Breast epithelium (tissue), 4 donors: ENCODE data around the gene GRB2. TPM values are rescaled to one million over a fixed set of nuclear protein-coding genes. Genes with fewer than 3 reads are reported as not detected.
"Not testable (repeated sequence)": the region's sequence is repeated elsewhere in the genome, so short reads cannot be mapped to it uniquely, and the experiment has no call there.

Experiments used
- DNase-seq, 2 donors: peaks; one replicate each; pipeline ENCODE4 v3.0.0-alpha.2; 2019; ENCODE audit warnings: low spot score in 2 of 2
- H3K27ac ChIP-seq, 2 donors: fragments of 200-600 bp; sonication (generic) in 1 of 2; one replicate each; pipeline ENCODE4 v1.5.1; 2016 to 2019; ENCODE audit warnings: mild to moderate bottlenecking in 1 of 2
- H3K27me3 ChIP-seq, 2 donors: fragments of 200-600 bp; sonication (generic) in 1 of 2; one replicate each; pipeline versions ENCODE4 v1.5.1 to v1.6.0; 2017 to 2019; ENCODE audit warnings: control low read depth in 1 of 2, mild to moderate bottlenecking in 1 of 2
- H3K36me3 ChIP-seq: fragments of 200-600 bp; one replicate; pipeline ENCODE4 v1.5.1; 2019
- H3K4me1 ChIP-seq, 2 donors: fragments of 200-600 bp; sonication (generic); one replicate each; pipeline ENCODE4 v1.5.1; 2016 to 2019; ENCODE audit warnings: control low read depth in 1 of 2
- H3K4me3 ChIP-seq, 3 donors: fragments of 200-600 bp; sonication (generic); 1 replicate in 2 of 3; 2 replicates in 1 of 3; pipeline ENCODE4 v1.5.1; 2016 to 2019; ENCODE audit warnings: mild to moderate bottlenecking in 3 of 3, moderate library complexity in 2 of 3
- H3K9me3 ChIP-seq, 2 donors: fragments of 200-600 bp; sonication (generic) in 1 of 2; one replicate each; pipeline ENCODE4 v1.5.1; 2016 to 2019; ENCODE audit warnings: control low read depth in 1 of 2
- POLR2A ChIP-seq: fragments of 450-650 bp; IDR thresholded peaks from one replicate; pipeline ENCODE4 v1.6.1; 2016; ENCODE audit warnings: antibody characterized with exemption, mild to moderate bottlenecking, moderate library complexity
- POLR2AphosphoS5 ChIP-seq, 3 donors: sonication (generic); formaldehyde crosslinking; IDR thresholded peaks; one replicate each; pipeline ENCODE4 v1.6.1; 2017; ENCODE audit warnings: antibody characterized with exemption in 3 of 3
- intact Hi-C: fragments of 100-400 bp; cut with DNase I; formaldehyde crosslinking; loops from one replicate; pipeline ENCODE4 v1.15.1; 2023; ENCODE audit warnings: low total_unique reads
- total RNA-seq, 3 donors: library from RNA; depleted of rRNA; stranded (reverse); fragments of >200 nt; gene quantifications; one replicate each; pipeline ENCODE4 v1.1.0, GENCODE V29; 2016
- TF ChIP-seq, protein P1 (sequence below), 3 donors: fragments of 450-650 bp; IDR thresholded peaks; one replicate each; pipeline ENCODE4 v1.5.1; 2016 to 2017; ENCODE audit warnings: antibody characterized with exemption in 3 of 3, mild to moderate bottlenecking in 3 of 3, moderate library complexity in 3 of 3

GRB2 gene
- total RNA-seq, 3 donors from 2014 or later: 72.4 to 104 (median 77.1) TPM

DNA sequence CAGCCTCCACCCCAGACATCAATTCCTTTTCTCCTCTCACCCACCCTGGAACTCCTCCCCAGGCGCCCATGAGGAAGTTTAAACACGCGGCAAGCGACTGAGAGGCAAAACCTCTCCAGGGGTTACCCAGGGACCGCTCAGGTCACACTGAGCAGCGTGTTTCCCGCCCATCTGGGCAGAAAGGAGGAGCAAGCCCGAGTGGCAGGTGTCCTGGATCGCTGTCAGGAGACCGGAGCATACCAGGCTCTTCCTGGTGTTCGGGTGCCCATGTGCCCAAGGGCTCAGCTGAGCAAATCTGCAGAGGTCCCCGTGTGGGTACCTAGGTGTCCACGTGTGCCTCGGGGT lies 116.7 kb downstream of the GRB2 start:
- H3K9me3 ChIP-seq: no peaks in the 10 kb centered on the region
- peak in 1 of 2 donors; percentile 46 for DNase-seq
- peak overlapping the region; percentile 92 to 94 for H3K27ac ChIP-seq
- H3K36me3 ChIP-seq: no peaks in the 10 kb centered on the region
- intact Hi-C loops: no loop called here
- peak overlapping the region; percentile 69 to 82 (median 71) for H3K4me3 ChIP-seq
- no peaks in the 10 kb centered on the region for H3K27me3 ChIP-seq
- H3K4me1 ChIP-seq: no peaks in the 10 kb centered on the region
- TF ChIP-seq POLR2AphosphoS5 (IDR thresholded peaks at IDR 0.05): no peak
- no peak for TF ChIP-seq POLR2A
- TF ChIP-seq, protein P1, sequence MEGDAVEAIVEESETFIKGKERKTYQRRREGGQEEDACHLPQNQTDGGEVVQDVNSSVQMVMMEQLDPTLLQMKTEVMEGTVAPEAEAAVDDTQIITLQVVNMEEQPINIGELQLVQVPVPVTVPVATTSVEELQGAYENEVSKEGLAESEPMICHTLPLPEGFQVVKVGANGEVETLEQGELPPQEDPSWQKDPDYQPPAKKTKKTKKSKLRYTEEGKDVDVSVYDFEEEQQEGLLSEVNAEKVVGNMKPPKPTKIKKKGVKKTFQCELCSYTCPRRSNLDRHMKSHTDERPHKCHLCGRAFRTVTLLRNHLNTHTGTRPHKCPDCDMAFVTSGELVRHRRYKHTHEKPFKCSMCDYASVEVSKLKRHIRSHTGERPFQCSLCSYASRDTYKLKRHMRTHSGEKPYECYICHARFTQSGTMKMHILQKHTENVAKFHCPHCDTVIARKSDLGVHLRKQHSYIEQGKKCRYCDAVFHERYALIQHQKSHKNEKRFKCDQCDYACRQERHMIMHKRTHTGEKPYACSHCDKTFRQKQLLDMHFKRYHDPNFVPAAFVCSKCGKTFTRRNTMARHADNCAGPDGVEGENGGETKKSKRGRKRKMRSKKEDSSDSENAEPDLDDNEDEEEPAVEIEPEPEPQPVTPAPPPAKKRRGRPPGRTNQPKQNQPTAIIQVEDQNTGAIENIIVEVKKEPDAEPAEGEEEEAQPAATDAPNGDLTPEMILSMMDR (IDR thresholded peaks at IDR 0.05): no peak

DNA sequence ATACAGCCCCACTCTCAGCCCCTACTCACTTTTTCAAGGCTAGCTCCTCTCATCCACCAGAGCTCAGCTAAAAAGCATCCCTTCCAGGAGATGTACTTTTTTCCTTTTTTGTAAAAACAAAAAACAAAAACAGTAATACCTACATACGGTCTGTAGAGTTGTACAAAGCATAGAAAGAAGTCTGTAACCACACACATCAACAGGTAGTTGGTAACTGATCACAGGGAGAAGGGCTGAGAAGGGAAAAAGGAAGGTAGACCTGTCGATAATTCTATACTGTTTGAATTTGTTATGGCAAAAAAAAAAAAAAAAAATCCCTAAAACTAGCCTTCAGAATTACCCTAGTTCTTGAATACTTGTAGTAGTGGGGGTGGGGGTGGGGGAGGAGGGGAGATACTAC lies 117.1 kb downstream of the GRB2 start:
- peak overlapping the region in 1 of 2 donors; percentile 92 for H3K27ac ChIP-seq
- no peak for DNase-seq
- peak overlapping the region; percentile 69 to 82 (median 71) for H3K4me3 ChIP-seq
- no peaks in the 10 kb centered on the region for H3K9me3 ChIP-seq
- H3K4me1 ChIP-seq: no peaks in the 10 kb centered on the region
- intact Hi-C loops: no loop called here
- no peaks in the 10 kb centered on the region for H3K36me3 ChIP-seq
- H3K27me3 ChIP-seq: no peaks in the 10 kb centered on the region
- TF ChIP-seq POLR2A (no peak), POLR2AphosphoS5 (IDR thresholded peaks at IDR 0.05) (no peak)
- TF ChIP-seq, protein P1 (IDR thresholded peaks at IDR 0.05): no peak

DNA sequence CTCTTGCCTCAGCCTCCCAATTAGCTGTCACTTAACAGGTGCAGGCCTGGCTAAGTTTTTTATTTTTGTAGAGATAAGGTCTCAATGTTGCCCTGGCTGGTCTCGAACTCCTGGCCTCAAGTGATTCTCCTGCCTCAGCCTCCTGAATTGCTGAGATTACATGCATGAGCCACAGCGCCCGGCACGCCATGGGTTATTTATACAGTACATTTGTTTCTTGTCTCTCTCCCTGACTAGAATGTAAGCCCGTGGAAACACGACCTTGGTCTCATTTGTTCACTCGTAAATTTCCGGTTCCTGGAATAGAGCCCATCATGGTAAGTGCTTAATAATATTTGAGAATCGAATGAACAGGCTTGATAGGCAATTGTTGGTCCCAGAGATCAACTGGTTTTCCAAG lies 118.3 kb downstream of the GRB2 start:
- TF ChIP-seq, protein P1 (IDR thresholded peaks at IDR 0.05): no peak
- no peak for TF ChIP-seq POLR2AphosphoS5 (IDR thresholded peaks at IDR 0.05)
- TF ChIP-seq POLR2A: no peak
- no peaks in the 10 kb centered on the region for H3K4me1 ChIP-seq
- no peak for DNase-seq
- intact Hi-C loops: no loop called here
- H3K27ac ChIP-seq: no peak overlapping the region
- no peaks in the 10 kb centered on the region for H3K27me3 ChIP-seq
- no peak overlapping the region for H3K4me3 ChIP-seq
- H3K9me3 ChIP-seq: no peaks in the 10 kb centered on the region
- H3K36me3 ChIP-seq: no peaks in the 10 kb centered on the region

DNA sequence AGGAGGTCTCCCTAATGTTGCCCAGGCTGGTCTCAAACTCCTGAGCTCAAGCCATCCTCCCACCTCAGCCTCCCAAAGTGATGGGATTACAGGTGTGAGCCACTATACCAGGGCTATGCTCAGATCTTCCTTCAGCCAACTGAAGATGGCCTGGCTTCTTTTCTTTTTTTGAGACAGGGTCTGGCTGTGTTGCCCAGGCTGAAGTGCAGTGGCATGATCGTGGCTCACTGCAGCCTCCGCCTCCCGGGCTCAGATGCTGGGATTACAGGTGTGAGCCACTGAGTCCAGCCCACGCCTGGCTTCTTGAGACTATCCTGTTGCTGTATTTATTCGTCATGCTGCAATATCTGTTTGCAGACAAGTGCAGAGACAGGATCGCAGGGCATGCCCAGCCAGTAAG lies 120.4 kb downstream of the GRB2 start:
- Histone ChIP-seq H3K27me3 (no peaks in the 10 kb centered on the region), H3K9me3 (no peaks in the 10 kb centered on the region), H3K4me1 (no peaks in the 10 kb centered on the region), H3K36me3 (no peaks in the 10 kb centered on the region), H3K27ac (no peak overlapping the region), H3K4me3 (no peak overlapping the region)
- DNase-seq: no peak
- intact Hi-C loops: no loop called here
- TF ChIP-seq, protein P1 (IDR thresholded peaks at IDR 0.05): no peak
- TF ChIP-seq POLR2AphosphoS5 (IDR thresholded peaks at IDR 0.05) (no peak), POLR2A (no peak)

DNA sequence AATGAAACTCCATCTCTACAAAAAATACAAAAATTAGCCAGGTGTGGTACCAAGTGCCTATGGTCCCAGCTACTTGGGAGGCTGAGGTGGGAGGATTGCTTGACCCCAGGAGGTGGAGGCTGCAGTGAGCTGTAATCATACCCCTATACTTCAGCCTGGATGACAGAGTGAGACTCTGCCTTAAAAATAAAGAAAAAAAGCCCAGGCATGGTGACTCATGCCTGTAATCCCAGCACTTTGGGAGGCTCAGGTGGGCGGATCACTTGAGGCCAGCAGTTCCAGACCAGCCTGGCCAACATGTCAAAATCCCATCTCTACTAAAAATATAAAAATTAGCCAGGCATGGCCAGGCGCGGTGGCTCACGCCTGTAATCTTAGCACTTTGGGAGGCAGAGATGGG lies 125.3 kb downstream of the GRB2 start:
- H3K4me3 ChIP-seq, H3K27me3 ChIP-seq, DNase-seq, intact Hi-C loops, H3K4me1 ChIP-seq, H3K27ac ChIP-seq, H3K36me3 ChIP-seq, H3K9me3 ChIP-seq: not testable (repeated sequence)

DNA sequence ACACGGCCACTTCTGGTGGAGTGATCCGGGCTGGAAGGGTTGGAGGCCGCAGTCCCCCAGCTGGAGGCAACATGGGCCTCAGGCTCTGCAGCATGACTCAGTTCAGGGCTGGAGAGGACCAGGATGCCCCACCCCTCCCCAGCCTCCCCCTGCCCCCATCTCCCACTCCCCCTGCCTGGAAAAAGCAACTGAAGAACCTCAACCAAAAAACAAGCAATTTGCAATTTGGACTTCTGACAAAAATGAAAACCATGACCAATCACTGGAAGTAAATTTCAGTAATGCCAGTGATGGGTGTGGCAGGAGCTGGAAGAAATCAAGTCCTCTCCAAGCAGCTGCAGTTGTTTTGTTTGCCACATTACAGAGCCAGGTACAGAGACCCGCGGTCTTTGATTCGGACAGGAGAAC lies 127.8 kb downstream of the GRB2 start:
- Histone ChIP-seq H3K27me3 (no peaks in the 10 kb centered on the region), H3K9me3 (no peaks in the 10 kb centered on the region), H3K27ac (no peak overlapping the region), H3K4me1 (no peaks in the 10 kb centered on the region), H3K4me3 (no peak overlapping the region), H3K36me3 (no peaks in the 10 kb centered on the region)
- intact Hi-C loops: no loop called here
- DNase-seq: no peak
- TF ChIP-seq POLR2A (no peak), POLR2AphosphoS5 (IDR thresholded peaks at IDR 0.05) (no peak)
- TF ChIP-seq, protein P1 (IDR thresholded peaks at IDR 0.05): no peak
